Caco-2 (cell line): ENCODE results near the gene FNBP1. TPM values are rescaled to one million over a fixed set of nuclear protein-coding genes. Genes with fewer than 3 reads are reported as not detected.

ENCODE experiments used
- BruUV-seq: library from RNA; stranded (reverse); fragments of 400-500 nt; replicated peaks from 2 replicates; lab custom pipeline; 2021; lab: Mats Ljungman, UMichigan
- CTCF ChIA-PET: fragments of 300-600 bp; sonication (Branson Sonifier 250); formaldehyde crosslinking; loops from one replicate; lab custom pipeline; 2022; ENCODE audit warnings: antibody characterized with exemption; lab: Charles Lee
- POLR2A ChIA-PET: fragments of 300-600 bp; sonication (Branson Sonifier 250); formaldehyde crosslinking; loops from one replicate; lab custom pipeline; 2022; ENCODE audit warnings: antibody characterized with exemption; lab: Charles Lee
- DNase-seq, 2 experiments: peaks; one replicate each; pipeline versions ENCODE4 v3.0.0 to v3.0.0-alpha.2; 2020 to 2022
- H3K27me3 ChIP-seq: replicated peaks from 2 replicates; pipeline ENCODE4 v1.6.0; 2011; ENCODE audit warnings: low read length; ENCODE audit not compliant: control insufficient read depth, insufficient read depth
- H3K36me3 ChIP-seq: 2 replicates; pipeline ENCODE4 v1.5.1; 2011; ENCODE audit warnings: low read length; ENCODE audit not compliant: control insufficient read depth, insufficient read depth
- H3K4me1 ChIP-seq: fragments of 250-450 bp; sonication (Bioruptor Pico); 2 replicates; pipeline ENCODE4 v1.5.1; 2020; ENCODE audit warnings: mild to moderate bottlenecking
- H3K4me3 ChIP-seq: 2 replicates; pipeline ENCODE4 v1.5.1; 2011; ENCODE audit warnings: low read depth, mild to moderate bottlenecking, control low read depth, low read length
- H3K9me3 ChIP-seq: fragments of 250-450 bp; sonication (Bioruptor Pico); 2 replicates; pipeline ENCODE4 v1.5.1; 2020; ENCODE audit warnings: mild to moderate bottlenecking, moderate library complexity
- H3K27ac Mint-ChIP-seq: one replicate; pipeline ENCODE4 v1.8.0; 2022; ENCODE audit warnings: mixed read lengths; ENCODE audit not compliant: unreplicated experiment
- H3K27me3 Mint-ChIP-seq: one replicate; pipeline ENCODE4 v1.8.0; 2022; ENCODE audit warnings: mixed read lengths; ENCODE audit not compliant: insufficient read depth, unreplicated experiment
- H3K36me3 Mint-ChIP-seq: one replicate; pipeline ENCODE4 v1.8.0; 2022; ENCODE audit warnings: mild to moderate bottlenecking, mixed read lengths; ENCODE audit not compliant: insufficient read depth, unreplicated experiment
- H3K4me1 Mint-ChIP-seq: one replicate; pipeline ENCODE4 v1.8.0; 2022; ENCODE audit warnings: low read depth, mixed read lengths; ENCODE audit not compliant: unreplicated experiment
- H3K4me3 Mint-ChIP-seq: one replicate; pipeline ENCODE4 v1.8.0; 2022; ENCODE audit warnings: mild to moderate bottlenecking, moderate library complexity, mixed read lengths; ENCODE audit not compliant: unreplicated experiment
- H3K9me3 Mint-ChIP-seq: one replicate; pipeline ENCODE4 v1.8.0; 2022; ENCODE audit warnings: mixed read lengths; ENCODE audit not compliant: unreplicated experiment
- CTCF ChIP-seq, 2 experiments: fragments of 200-600 bp in 1 of 2; IDR thresholded peaks; 1 replicate in 1 of 2; 2 replicates in 1 of 2; pipeline versions ENCODE4 v1.5.1 to v1.8.0; 2011 to 2022; ENCODE audit warnings: antibody characterized with exemption in 1 of 2, control low read depth in 1 of 2, inconsistent platforms in 1 of 2, low read depth in 1 of 2, low read length in 1 of 2, mild to moderate bottlenecking in 1 of 2, moderate library complexity in 1 of 2; ENCODE audit not compliant: insufficient read depth in 1 of 2, severe bottlenecking in 1 of 2, unreplicated experiment in 1 of 2
- intact Hi-C: fragments of 100-400 bp; cut with micrococcal nuclease; formaldehyde crosslinking; loops from one replicate; pipeline ENCODE4 v1.10.0; 2022; ENCODE audit not compliant: unreplicated experiment
- total RNA-seq: library from RNA; stranded (reverse); gene quantifications from 2 replicates; pipeline ENCODE4 v1.2.3, GENCODE V29; 2022

The FNBP1 gene
- total RNA-seq, 1 experiment from 2014 or later, result 33.2 TPM

- ChIA-PET CTCF (no interaction called here), POLR2A (interaction anchor here (0.7 kb wide), 1 partner anchor 97 kb away, joined by 6 read pairs; no protein-coding TSS in a partner anchor)
- H3K36me3 Mint-ChIP-seq, result peaks cover 22% of the 10 kb centered on the region
- no peak for DNase-seq
- no peaks in the 10 kb centered on the region for H3K27me3 Mint-ChIP-seq
- no TSS peak for BruUV-seq
- Histone ChIP-seq H3K36me3 (no peaks in the 10 kb centered on the region), H3K4me3 (no peak overlapping the region), H3K27me3 (no peaks in the 10 kb centered on the region), H3K9me3 (peaks cover 9% of the 10 kb centered on the region), H3K4me1 (no peaks in the 10 kb centered on the region)
- H3K4me1 Mint-ChIP-seq, result no peaks in the 10 kb centered on the region
- H3K27ac Mint-ChIP-seq, result no peak overlapping the region
- H3K4me3 Mint-ChIP-seq, result no peak overlapping the region
- intact Hi-C loops, result no loop called here
- H3K9me3 Mint-ChIP-seq, result no peaks in the 10 kb centered on the region
- TF ChIP-seq CTCF (IDR thresholded peaks at IDR 0.05; ENCODE audit: insufficient read depth in 1 of 2, low read depth in 1 of 2, low read length in 1 of 2, severe bottlenecking in 1 of 2, unreplicated experiment in 1 of 2), result no peak
These were observed 96.6 kb downstream of the FNBP1 start for GRCh38 chr9:129946246-129946995.

GRCh38 chr9:129945314-129945713 lies 97.7 kb downstream of the FNBP1 start:
- H3K4me3 Mint-ChIP-seq, result no peak overlapping the region
- Histone ChIP-seq H3K27me3 (no peaks in the 10 kb centered on the region), H3K36me3 (no peaks in the 10 kb centered on the region), H3K4me3 (no peak overlapping the region), H3K9me3 (peaks cover 13% of the 10 kb centered on the region), H3K4me1 (no peaks in the 10 kb centered on the region)
- no peaks in the 10 kb centered on the region for H3K27me3 Mint-ChIP-seq
- POLR2A ChIA-PET, result no interaction called here
- TF ChIP-seq CTCF (IDR thresholded peaks at IDR 0.05; ENCODE audit: insufficient read depth in 1 of 2, low read depth in 1 of 2, low read length in 1 of 2, severe bottlenecking in 1 of 2, unreplicated experiment in 1 of 2), result no peak
- no peaks in the 10 kb centered on the region for H3K4me1 Mint-ChIP-seq
- no TSS peak for BruUV-seq
- no peaks in the 10 kb centered on the region for H3K9me3 Mint-ChIP-seq
- CTCF ChIA-PET, result no interaction called here
- H3K27ac Mint-ChIP-seq, result no peak overlapping the region
- intact Hi-C loops, result no loop called here
- no peak for DNase-seq
- peaks cover 22% of the 10 kb centered on the region for H3K36me3 Mint-ChIP-seq

- Histone ChIP-seq H3K36me3 (no peaks in the 10 kb centered on the region), H3K9me3 (peaks cover 13% of the 10 kb centered on the region), H3K27me3 (no peaks in the 10 kb centered on the region), H3K4me1 (no peaks in the 10 kb centered on the region), H3K4me3 (no peak overlapping the region)
- Mint-ChIP-seq H3K27me3 (no peaks in the 10 kb centered on the region), H3K36me3 (peaks cover 22% of the 10 kb centered on the region), H3K4me1 (no peaks in the 10 kb centered on the region), H3K9me3 (no peaks in the 10 kb centered on the region), H3K27ac (no peak overlapping the region), H3K4me3 (no peak overlapping the region)
- TF ChIP-seq CTCF (IDR thresholded peaks at IDR 0.05; ENCODE audit: insufficient read depth in 1 of 2, low read depth in 1 of 2, low read length in 1 of 2, severe bottlenecking in 1 of 2, unreplicated experiment in 1 of 2), result no peak
- ChIA-PET POLR2A (no interaction called here), CTCF (no interaction called here)
- intact Hi-C loops, result no loop called here
- no TSS peak for BruUV-seq
- DNase-seq, result no peak
These were observed 98.4 kb downstream of the FNBP1 start for GRCh38 chr9:129944506-129945116.
